MM.1S (cell line): ENCODE data around the gene PDZRN4.
"Not testable (repeated sequence)": the region's sequence is repeated elsewhere in the genome, so short reads cannot be mapped to it uniquely, and the experiment has no call there.

Experiments used
- DNase-seq: peaks from one replicate; pipeline ENCODE4 v3.0.0-alpha.2; 2015
- H2AFZ ChIP-seq: fragments of 300-600 bp; sonication (generic); 2 replicates; pipeline ENCODE4 v1.6.0; 2016; ENCODE audit warnings: antibody characterized with exemption, low read length
- H3F3A ChIP-seq: fragments of 300-600 bp; sonication (generic); 2 replicates; pipeline ENCODE4 v1.6.1; 2016; ENCODE audit warnings: mild to moderate bottlenecking, antibody characterized with exemption, low read length, moderate library complexity, mixed read lengths; ENCODE audit not compliant: insufficient read depth
- H3K27ac ChIP-seq: fragments of 300-600 bp; sonication (generic); 2 replicates; pipeline ENCODE4 v1.5.1; 2016; ENCODE audit warnings: mild to moderate bottlenecking, low read length
- H3K27me3 ChIP-seq: fragments of 300-600 bp; sonication (generic); replicated peaks from 2 replicates; pipeline ENCODE4 v1.6.0; 2016; ENCODE audit warnings: low read length; ENCODE audit not compliant: insufficient read depth
- H3K36me3 ChIP-seq: fragments of 300-600 bp; sonication (generic); replicated peaks from 2 replicates; pipeline ENCODE4 v1.6.1; 2016; ENCODE audit warnings: mild to moderate bottlenecking, low read length, mixed read lengths; ENCODE audit not compliant: insufficient read depth
- H3K4me1 ChIP-seq: fragments of 300-600 bp; sonication (generic); 2 replicates; pipeline ENCODE4 v1.6.1; 2016; ENCODE audit warnings: low read length, mixed read lengths
- H3K4me2 ChIP-seq: fragments of 300-600 bp; sonication (generic); 2 replicates; pipeline ENCODE4 v1.6.0; 2016; ENCODE audit warnings: low read depth, low read length
- H3K4me3 ChIP-seq: fragments of 300-600 bp; sonication (generic); 2 replicates; pipeline ENCODE4 v1.5.1; 2016; ENCODE audit warnings: low read length, mixed read lengths
- H3K79me2 ChIP-seq: fragments of 300-600 bp; sonication (generic); 2 replicates; pipeline ENCODE4 v1.6.1; 2016; ENCODE audit warnings: mixed run types, low read length, mixed read lengths
- H3K9ac ChIP-seq: fragments of 300-600 bp; sonication (generic); 2 replicates; pipeline ENCODE4 v1.6.1; 2016; ENCODE audit warnings: low read length, mixed read lengths
- H3K9me2 ChIP-seq: fragments of 300-600 bp; sonication (generic); replicated peaks from 2 replicates; pipeline ENCODE4 v1.6.1; 2016; ENCODE audit warnings: mild to moderate bottlenecking, low read length, mixed read lengths; ENCODE audit not compliant: insufficient read depth
- H3K9me3 ChIP-seq: fragments of 300-600 bp; sonication (generic); replicated peaks from 2 replicates; pipeline ENCODE4 v1.6.1; 2016; ENCODE audit warnings: mild to moderate bottlenecking, low read length, mixed read lengths; ENCODE audit not compliant: insufficient read depth
- H4K20me1 ChIP-seq: fragments of 300-600 bp; sonication (generic); 2 replicates; pipeline ENCODE4 v1.6.1; 2016; ENCODE audit warnings: mild to moderate bottlenecking, low read length, moderate library complexity, mixed read lengths; ENCODE audit not compliant: insufficient read depth
- EZH2 ChIP-seq: fragments of 300-600 bp; sonication (generic); optimal IDR thresholded peaks from 2 replicates; pipeline ENCODE3; 2017; ENCODE audit warnings: low read depth, mild to moderate bottlenecking, antibody characterized with exemption, low read length, mixed read lengths
- EZH2phosphoT487 ChIP-seq: fragments of 300-600 bp; sonication (generic); IDR thresholded peaks from 2 replicates; pipeline ENCODE4 v1.6.1; 2018; ENCODE audit warnings: antibody characterized with exemption, low read length
- TF ChIP-seq, protein P1 (sequence below): fragments of 300-600 bp; sonication (generic); IDR thresholded peaks from 2 replicates; pipeline ENCODE4 v1.5.1; 2016; ENCODE audit warnings: antibody characterized with exemption, low read length, mixed read lengths

Gene PDZRN4

DNA sequence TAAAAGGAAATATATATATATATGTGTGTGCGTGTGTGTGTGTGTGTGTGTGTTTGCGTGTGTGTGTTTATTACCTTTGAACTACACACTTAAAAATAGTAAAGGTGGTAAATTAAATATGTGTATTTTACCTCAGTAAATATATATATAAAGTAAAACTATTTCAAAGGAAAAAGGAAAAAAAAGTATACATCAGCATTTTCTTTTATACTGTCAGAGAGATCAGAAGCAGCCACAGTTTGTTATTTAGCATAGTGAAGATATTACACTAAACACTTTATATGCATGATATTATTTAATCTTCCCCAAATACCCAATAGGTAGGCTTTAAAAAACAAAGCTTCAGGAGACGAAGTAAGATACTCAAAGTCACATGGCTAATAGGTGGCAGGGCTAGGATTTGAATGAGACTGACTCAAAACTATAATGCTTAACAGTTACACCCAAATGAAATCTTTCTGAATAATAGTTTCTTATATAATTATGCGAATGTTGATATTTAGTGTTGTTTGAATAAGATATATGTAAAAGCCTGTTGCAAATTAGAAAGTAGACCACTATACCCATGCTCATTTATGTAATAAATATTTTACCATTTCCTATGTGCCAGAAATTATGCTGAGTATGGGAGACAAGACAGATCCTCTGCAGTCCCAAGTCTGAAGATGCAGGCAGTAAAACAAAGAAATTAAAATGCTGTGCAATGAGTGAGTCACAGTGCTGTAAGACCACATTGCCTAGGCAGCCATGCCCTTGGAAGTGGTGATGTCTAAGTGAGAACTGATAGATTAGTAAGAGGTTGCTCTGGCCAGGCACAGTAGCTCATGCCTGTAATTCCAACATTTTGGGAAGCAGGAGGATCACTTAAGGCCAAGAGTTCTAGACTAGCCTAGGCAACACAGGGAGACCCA is 66.1 kb downstream of the PDZRN4 start:
- Histone ChIP-seq H3F3A (no peaks in the 10 kb centered on the region), H3K9ac (no peak overlapping the region), H3K4me3 (no peak overlapping the region), H3K9me3 (no peaks in the 10 kb centered on the region), H3K4me1 (no peaks in the 10 kb centered on the region), H3K79me2 (no peaks in the 10 kb centered on the region), H3K27ac (no peak overlapping the region), H3K36me3 (no peaks in the 10 kb centered on the region), H3K27me3 (no peaks in the 10 kb centered on the region), H2AFZ (no peak overlapping the region), H3K4me2 (no peak overlapping the region), H3K9me2 (no peaks in the 10 kb centered on the region), H4K20me1 (no peaks in the 10 kb centered on the region)
- TF ChIP-seq EZH2phosphoT487 (no peak), EZH2 (no peak)
- TF ChIP-seq, protein P1, sequence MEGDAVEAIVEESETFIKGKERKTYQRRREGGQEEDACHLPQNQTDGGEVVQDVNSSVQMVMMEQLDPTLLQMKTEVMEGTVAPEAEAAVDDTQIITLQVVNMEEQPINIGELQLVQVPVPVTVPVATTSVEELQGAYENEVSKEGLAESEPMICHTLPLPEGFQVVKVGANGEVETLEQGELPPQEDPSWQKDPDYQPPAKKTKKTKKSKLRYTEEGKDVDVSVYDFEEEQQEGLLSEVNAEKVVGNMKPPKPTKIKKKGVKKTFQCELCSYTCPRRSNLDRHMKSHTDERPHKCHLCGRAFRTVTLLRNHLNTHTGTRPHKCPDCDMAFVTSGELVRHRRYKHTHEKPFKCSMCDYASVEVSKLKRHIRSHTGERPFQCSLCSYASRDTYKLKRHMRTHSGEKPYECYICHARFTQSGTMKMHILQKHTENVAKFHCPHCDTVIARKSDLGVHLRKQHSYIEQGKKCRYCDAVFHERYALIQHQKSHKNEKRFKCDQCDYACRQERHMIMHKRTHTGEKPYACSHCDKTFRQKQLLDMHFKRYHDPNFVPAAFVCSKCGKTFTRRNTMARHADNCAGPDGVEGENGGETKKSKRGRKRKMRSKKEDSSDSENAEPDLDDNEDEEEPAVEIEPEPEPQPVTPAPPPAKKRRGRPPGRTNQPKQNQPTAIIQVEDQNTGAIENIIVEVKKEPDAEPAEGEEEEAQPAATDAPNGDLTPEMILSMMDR = no peak
- no peak for DNase-seq

DNA sequence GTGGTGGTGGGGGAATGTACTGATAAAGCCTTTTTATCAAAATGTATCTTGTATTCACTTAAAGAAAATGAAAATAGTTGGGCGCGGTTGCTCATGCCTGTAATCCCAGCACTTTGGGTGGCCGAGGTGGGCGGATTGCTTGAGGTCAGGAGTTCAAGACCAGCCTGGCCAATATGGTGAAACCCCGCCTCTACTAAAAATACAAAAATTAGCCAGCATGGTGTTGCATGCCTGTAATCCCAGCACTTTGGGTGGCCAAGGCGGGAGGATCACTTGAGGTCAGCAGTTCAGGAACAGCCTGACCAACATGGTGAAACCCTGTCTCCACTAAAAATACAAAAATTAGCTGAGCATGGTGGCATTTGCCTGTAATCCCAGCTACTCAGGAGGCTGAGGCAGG is 75.1 kb downstream of the PDZRN4 start:
- not testable (repeated sequence) for H3K9me2 ChIP-seq, H2AFZ ChIP-seq, H3K9ac ChIP-seq, H3K27me3 ChIP-seq, H3K4me1 ChIP-seq, H4K20me1 ChIP-seq, H3K4me2 ChIP-seq, H3K27ac ChIP-seq, H3K4me3 ChIP-seq, DNase-seq, H3K9me3 ChIP-seq, H3F3A ChIP-seq, H3K79me2 ChIP-seq, H3K36me3 ChIP-seq

DNA sequence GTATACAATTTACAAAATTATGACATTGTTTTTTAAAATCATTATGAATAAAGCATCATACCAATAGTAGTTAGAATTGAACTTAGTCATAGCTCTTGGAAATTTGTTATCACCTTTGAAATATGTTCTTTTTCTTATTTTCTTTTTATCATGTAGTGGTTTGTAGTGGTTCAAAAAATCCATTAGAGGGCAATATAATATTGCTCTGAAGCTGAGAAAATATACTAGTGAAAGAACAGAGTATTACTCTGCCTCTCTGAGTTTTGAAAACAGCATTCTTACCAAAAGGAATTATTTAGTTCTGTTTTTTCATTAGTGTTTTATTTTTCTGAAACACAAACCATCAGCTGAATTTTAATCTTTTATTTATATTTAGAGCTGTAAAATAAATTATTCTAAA is 76.2 kb downstream of the PDZRN4 start:
- H3K4me2 ChIP-seq = no peak overlapping the region
- no peak overlapping the region for H3K9ac ChIP-seq
- H2AFZ ChIP-seq = no peak overlapping the region
- no peak overlapping the region for H3K27ac ChIP-seq
- H3K79me2 ChIP-seq = no peaks in the 10 kb centered on the region
- H3K4me1 ChIP-seq = no peaks in the 10 kb centered on the region; the same call in 1 of the 2 replicates
- TF ChIP-seq EZH2phosphoT487 (no peak), EZH2 (no peak)
- TF ChIP-seq, protein P1 = peak; percentile 43
- H3K9me3 ChIP-seq = no peaks in the 10 kb centered on the region
- DNase-seq = no peak
- no peaks in the 10 kb centered on the region for H3F3A ChIP-seq
- H3K27me3 ChIP-seq = no peaks in the 10 kb centered on the region
- H3K36me3 ChIP-seq = no peaks in the 10 kb centered on the region
- no peaks in the 10 kb centered on the region for H3K9me2 ChIP-seq
- H3K4me3 ChIP-seq = no peak overlapping the region
- no peaks in the 10 kb centered on the region for H4K20me1 ChIP-seq

DNA sequence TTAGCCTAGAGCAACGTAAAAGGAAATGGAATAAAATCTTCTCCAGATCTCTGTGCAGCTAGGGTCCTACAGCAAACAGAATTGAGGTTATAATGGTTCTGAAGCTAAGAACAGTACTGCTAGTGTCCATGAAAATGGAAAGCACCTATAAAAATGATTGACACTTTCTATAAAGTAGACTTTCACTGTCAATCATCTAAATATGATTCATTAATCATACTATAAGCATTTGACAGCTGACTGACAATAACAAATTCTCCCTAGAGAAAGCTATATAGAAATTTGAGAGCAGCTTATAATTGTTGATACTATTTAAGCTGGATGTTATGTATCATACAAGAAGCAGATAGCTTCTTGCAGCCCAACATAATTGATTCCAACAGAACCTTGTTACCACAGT is 80.9 kb downstream of the PDZRN4 start:
- H3K4me2 ChIP-seq = no peak overlapping the region
- H3K27me3 ChIP-seq = no peaks in the 10 kb centered on the region
- no peak overlapping the region for H2AFZ ChIP-seq
- H3K79me2 ChIP-seq = no peaks in the 10 kb centered on the region
- H3K9me2 ChIP-seq = no peaks in the 10 kb centered on the region
- no peak for TF ChIP-seq EZH2
- TF ChIP-seq, protein P1 = no peak
- no peak for TF ChIP-seq EZH2phosphoT487
- no peaks in the 10 kb centered on the region; the same call in 1 of the 2 replicates for H3K4me1 ChIP-seq
- H3F3A ChIP-seq = no peaks in the 10 kb centered on the region
- no peak overlapping the region for H3K4me3 ChIP-seq
- DNase-seq = no peak
- no peaks in the 10 kb centered on the region for H3K9me3 ChIP-seq
- H3K27ac ChIP-seq = no peak overlapping the region
- no peak overlapping the region for H3K9ac ChIP-seq
- H3K36me3 ChIP-seq = no peaks in the 10 kb centered on the region
- H4K20me1 ChIP-seq = no peaks in the 10 kb centered on the region
